GM10266 (cell line): ENCODE data around the gene XPC.
"Not testable (repeated sequence)": the region's sequence is repeated elsewhere in the genome, so short reads cannot be mapped to it uniquely, and the experiment has no call there.

ENCODE experiments used
- DNase-seq: peaks from one replicate; pipeline ENCODE4 v3.0.0; 2012; ENCODE audit errors: extremely low spot score
- TF ChIP-seq, protein P1 (sequence below): IDR thresholded peaks from 2 replicates; pipeline ENCODE4 v1.5.1; 2012; ENCODE audit warnings: mild to moderate bottlenecking, low read depth; ENCODE audit not compliant: control insufficient read depth, insufficient read depth; ENCODE audit errors: missing control alignments

XPC gene

DNA sequence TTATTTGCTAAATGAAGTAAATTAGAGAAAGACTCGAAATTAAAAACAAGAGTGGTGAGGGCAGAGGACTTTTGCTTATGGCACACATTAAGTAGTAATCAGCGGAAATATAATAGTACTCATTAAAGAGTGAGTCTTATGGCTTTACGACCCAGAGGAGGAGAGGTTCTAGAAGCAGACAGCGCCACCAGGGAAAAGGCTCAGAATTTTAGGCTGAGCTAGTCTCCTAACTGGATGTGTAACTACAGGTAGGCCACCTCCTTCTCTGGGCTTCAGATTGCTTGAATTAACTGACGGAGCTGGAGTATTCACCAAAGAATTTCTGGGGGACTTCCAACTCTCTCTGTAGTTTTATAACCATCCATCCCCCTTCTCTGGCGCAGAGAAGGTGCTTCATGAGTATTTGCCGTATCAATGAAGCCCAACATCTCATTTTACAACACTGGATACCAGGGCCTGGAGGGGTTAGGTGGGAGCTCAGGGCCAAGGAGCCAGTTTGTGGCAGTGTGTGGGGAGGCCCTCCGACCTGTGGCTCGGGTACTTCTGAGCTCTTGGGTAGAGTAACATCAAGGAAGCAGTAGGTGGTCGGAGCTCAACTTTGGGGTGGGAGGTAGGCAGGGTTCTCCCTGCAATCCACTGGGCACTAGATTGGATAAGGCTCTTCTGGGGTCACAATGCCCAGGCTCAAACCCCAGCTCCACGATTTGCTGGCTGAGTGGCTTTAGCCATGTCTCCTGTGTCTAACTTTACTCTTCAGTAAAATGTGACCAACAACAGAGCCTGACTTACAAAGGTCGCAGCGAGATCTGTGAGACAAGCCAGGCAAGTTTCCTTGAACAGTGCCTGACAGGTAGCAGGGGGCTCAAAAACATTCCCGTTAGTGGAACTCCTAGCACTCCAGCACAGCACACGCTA is 54.8 kb downstream of the XPC start:
- DNase-seq: no peak
- TF ChIP-seq, protein P1, sequence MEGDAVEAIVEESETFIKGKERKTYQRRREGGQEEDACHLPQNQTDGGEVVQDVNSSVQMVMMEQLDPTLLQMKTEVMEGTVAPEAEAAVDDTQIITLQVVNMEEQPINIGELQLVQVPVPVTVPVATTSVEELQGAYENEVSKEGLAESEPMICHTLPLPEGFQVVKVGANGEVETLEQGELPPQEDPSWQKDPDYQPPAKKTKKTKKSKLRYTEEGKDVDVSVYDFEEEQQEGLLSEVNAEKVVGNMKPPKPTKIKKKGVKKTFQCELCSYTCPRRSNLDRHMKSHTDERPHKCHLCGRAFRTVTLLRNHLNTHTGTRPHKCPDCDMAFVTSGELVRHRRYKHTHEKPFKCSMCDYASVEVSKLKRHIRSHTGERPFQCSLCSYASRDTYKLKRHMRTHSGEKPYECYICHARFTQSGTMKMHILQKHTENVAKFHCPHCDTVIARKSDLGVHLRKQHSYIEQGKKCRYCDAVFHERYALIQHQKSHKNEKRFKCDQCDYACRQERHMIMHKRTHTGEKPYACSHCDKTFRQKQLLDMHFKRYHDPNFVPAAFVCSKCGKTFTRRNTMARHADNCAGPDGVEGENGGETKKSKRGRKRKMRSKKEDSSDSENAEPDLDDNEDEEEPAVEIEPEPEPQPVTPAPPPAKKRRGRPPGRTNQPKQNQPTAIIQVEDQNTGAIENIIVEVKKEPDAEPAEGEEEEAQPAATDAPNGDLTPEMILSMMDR: no peak

DNA sequence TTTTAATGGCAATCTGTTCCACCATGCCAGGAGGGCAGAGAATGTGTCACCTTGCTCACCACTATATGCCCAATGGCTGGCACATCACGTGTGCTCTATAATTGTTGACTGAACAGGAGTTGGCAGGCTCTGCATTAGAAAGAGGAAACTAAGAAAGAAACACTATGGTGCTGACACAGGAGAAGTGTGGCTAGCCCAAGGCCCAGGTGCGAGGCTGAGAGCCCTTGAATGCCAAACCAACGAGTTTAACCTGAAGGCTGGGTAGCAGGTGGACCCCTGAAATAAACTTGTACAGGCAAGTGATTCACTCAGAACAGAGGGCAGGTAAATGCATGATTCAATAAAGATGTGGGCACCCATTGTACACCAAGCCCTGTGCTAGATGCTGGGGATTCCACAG is 56.1 kb downstream of the XPC start:
- no peak for DNase-seq
- TF ChIP-seq, protein P1: no peak

DNA sequence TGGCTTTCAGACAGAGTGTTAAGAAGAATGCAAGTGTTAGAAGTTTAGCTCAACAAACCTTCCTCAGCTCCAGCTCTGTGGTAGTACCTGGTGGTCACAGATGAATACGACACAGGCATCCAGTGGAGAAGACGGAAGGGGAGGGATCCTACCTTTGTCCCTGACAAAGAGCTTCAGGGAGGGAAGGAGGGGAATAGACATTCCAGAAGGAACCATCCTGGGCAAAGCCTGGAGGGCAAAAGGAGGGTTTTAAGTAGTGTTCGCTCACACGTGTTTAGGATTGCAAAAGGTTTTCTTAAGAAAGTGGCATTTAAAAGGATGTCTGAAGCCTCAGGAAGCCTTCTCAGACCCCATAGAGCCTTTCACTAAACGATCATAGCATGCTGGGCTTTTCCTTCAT is 56.5 kb downstream of the XPC start:
- DNase-seq: no peak
- TF ChIP-seq, protein P1: no peak

DNA sequence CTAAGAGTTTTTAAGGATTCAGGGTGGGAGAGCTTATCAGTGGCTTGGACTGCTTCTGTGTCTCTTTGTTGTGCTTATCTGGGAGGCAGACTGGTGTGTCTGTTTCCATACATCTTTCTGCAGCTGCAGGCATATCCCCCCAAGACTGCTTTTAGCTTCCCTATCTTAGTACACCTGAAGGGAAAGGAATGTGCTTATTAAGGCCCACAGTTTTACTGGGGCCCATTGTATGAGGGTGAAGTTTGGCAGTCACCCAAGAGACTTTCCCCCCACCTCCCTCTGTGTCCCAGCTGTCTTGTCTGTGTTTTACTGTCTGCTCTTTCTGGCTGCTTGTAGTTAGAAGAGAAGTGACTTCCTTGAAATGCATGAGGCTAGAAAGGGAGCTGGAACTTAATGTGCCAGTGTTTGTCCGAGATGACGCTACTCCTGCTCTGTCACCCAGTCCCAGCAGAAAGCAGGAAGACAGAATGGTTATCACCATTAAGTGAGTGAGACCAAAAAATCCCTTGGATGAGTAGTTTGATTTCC is 57.4 kb downstream of the XPC start:
- DNase-seq: not testable (repeated sequence)

DNA sequence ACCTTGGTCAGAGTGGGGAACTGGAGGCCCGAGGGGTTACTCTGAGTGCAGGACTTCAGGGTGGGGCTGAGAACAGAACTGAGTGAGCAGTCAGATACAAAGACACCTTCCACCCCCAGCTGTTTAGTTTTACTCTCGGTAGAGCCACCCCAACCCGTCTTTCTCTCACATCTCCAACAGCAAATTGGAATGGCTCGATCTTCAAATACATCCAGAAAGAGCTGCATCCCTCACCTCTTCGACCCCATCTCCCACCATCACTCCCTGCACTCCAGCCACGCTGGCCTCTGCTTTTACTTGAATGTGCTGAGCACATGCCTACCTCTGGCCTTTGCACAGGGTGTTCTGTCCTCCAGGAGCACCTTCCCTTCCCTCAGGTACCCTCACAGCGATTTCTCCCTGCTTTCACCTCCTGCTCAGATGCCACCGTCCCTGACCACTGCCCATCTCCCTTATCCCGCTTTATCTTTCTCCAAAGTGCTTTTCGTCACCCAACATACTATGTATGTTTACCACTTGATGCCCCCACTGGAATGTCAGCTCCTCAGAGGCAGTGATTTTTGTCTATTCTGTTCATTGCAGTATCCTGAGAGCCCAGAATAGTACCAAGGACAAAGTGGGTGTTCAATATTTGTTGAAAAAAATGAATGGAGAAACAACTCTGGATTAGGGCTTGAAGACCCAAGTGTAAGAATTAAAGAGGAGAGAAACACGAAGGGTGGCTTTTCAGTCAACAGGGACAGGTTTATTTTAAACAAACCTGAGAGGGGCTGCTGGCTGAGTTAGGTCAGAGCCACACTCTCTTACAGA is 58.1 kb downstream of the XPC start:
- TF ChIP-seq, protein P1: no peak
- no peak for DNase-seq

DNA sequence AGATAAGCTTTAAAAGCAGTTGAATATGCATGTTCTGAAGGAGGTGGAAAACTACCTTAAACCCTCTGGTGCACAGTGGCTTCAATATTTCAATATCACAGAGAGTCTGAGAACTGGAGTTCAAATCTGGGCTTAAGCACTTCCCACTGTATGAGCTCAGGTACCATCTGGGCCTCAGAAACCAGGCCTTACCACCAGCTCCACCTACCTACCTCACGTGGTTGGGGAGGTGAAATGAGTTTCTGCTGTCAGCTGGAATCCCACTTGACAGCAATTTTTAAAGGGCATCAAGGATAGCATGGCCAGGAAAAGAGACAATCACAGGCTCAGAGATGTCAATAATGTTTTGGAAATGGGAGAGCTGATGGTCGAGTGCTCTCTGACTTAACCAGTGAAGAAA is 58.8 kb downstream of the XPC start:
- DNase-seq: no peak

More for the DNA sequence above, 58.8 kb downstream of the XPC start:
- TF ChIP-seq, protein P1: no peak
